Fibroblast of mammary gland (primary cell): ENCODE data around the gene SHLD1.

Source experiments
- DNase-seq: peaks from one replicate; pipeline ENCODE4 v3.0.0-alpha.2; 2010; ENCODE audit warnings: low read depth
- H3K4me3 ChIP-seq: 2 replicates; pipeline ENCODE4 v1.5.1; 2011; ENCODE audit warnings: low read depth, mild to moderate bottlenecking, low read length, moderate library complexity; ENCODE audit not compliant: control insufficient read depth
- CTCF ChIP-seq: conservative IDR thresholded peaks from 2 replicates; pipeline ENCODE4 v1.5.1; 2011; ENCODE audit warnings: low read depth, low read length, inconsistent platforms; ENCODE audit not compliant: control insufficient read depth, insufficient read depth

The SHLD1 gene

GRCh38 chr20:5836569-5836968 lies 86.4 kb downstream of the SHLD1 start:
- H3K4me3 ChIP-seq: no peak overlapping the region
- no peak for DNase-seq
- TF ChIP-seq CTCF: no peak

GRCh38 chr20:5840411-5841002 lies 90.3 kb downstream of the SHLD1 start:
- TF ChIP-seq CTCF: no peak
- H3K4me3 ChIP-seq: no peak overlapping the region
- no peak for DNase-seq

GRCh38 chr20:5841522-5841921 lies 91.3 kb downstream of the SHLD1 start:
- no peak overlapping the region for H3K4me3 ChIP-seq
- no peak for DNase-seq
- no peak for TF ChIP-seq CTCF

GRCh38 chr20:5842465-5842864 lies 92.3 kb downstream of the SHLD1 start:
- no peak for DNase-seq
- no peak for TF ChIP-seq CTCF
- no peak overlapping the region for H3K4me3 ChIP-seq

GRCh38 chr20:5843054-5843592 lies 92.9 kb downstream of the SHLD1 start:
- DNase-seq: peak; percentile 41
- TF ChIP-seq CTCF: no peak
- no peak overlapping the region for H3K4me3 ChIP-seq

- TF ChIP-seq CTCF: no peak
- no peak overlapping the region for H3K4me3 ChIP-seq
- peak; percentile 73 for DNase-seq
These were observed 94.0 kb downstream of the SHLD1 start for GRCh38 chr20:5844063-5844681.
